HG02943 (cell line): Measurements from ENCODE around the gene MED29.

Source experiments
- ATAC-seq: cut with Tn5 transposase; IDR thresholded peaks from one replicate; pipeline ENCODE4 v1.9.1; 2021; ENCODE audit warnings: mild to moderate bottlenecking, low read depth, moderate library complexity; ENCODE audit not compliant: unreplicated experiment

Gene MED29

GRCh38 chr19:39390751-39391437 is at the start of gene MED29, which contains the start of gene PAF1:
Gene MED29, plus strand, starts transcription at chr19:39391378. Its CDS starts 45 bp downstream, at chr19:39391423.
Gene PAF1, minus strand, starts transcription at chr19:39391106. Its CDS starts 242 bp downstream, at chr19:39390864.
- ATAC-seq: peak; percentile 88

DNA sequence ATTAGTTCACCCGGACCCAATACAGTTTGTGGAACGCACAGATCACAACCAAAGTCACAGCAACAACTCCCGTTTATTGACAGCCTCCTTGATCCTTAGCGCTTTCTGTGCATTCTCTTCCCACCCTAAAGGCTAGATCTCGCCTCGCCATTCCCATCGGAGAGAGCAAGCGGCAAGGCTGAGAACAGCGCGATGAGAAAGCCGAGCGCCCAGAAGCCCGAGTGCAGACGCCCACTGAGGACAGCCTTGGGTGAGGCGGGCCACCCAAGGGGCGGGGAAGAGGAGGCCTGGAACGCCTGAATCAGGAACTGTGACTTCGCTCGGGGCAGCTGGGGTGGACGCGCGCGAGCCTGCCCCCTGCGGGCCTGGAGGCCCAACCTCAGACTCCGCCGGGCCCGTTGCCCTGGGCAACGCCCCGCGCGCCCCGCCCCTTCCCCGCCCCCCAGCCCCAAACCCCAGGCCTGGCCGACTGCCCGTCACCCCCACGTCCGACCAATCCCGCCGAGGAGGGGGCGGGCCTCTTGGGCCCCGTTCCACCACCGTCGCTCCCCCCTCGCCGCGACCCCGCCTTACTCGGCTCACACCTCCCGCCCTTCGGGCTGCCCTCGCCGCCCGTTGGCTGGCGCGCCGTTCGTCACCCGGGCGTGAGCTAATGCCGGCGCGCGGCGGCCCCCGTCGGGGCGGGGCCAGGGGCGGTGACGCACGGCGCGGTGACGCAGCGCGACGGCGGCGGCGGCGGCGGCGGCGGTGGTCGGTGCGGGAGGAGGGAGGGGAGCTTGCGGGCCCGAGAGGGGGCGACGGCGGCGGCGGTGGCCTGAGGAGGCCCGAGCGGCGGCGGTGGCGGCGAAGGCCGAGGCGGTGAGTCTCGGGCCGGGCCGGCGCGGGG is 49.2 kb upstream of the MED29 start, which contains the start of gene SAMD4B:
SAMD4B (plus strand) TSS at position 703 of the 886 bp plus-strand sequence. CDS start 14,473 bp downstream, outside the sequence.
- ATAC-seq: peak; percentile 90

- no peak for ATAC-seq
Observed at GRCh38 chr19:39342647-39343305, 48.4 kb upstream of the MED29 start.

DNA sequence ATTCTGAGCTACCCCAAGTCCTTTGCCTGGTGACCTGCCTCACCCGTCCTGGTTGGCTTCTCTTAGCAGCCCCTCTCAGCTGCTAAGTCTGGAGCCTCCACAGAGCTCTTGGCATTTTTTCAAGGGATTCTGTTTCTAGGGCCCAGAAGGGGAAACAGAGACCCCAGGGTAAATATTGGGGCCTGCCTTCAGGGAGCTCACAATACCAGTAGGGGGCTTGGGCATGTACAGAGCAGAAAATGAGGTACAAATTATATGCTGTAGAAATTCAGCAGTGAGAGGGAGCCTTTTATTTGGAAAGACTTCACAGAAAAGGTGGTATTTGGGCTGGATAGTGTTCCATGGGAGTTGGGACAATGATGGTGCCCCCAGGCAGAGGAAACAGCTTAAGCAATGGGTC is 45.2 kb upstream of the MED29 start:
- ATAC-seq: no peak

GRCh38 chr19:39347332-39348164 is 43.6 kb upstream of the MED29 start:
- ATAC-seq: no peak

DNA sequence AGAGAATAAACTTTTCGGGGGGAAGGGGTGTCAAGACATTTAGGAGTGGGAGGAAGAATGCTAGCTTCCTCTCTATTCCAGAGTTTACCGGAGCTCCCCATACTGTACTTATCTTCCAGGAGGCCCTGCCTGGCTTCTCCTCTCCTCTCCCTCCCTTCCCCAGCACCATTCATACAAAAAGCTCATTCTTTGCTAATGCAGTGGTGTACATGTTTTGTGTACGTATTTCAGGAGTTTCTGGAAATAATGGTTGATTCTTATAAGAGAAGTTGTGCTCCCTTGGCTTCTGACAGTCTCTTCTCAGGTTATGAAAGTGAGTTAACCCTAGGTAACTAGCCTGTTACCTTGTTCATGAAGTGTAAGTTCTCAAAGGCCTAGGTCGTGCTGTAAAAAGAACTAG is 41.9 kb upstream of the MED29 start:
- no peak for ATAC-seq

- ATAC-seq: no peak
Observed at GRCh38 chr19:39350156-39350555, 41.0 kb upstream of the MED29 start.

- ATAC-seq: no peak
Observed at GRCh38 chr19:39351537-39352064, 39.6 kb upstream of the MED29 start.

- ATAC-seq: no peak
Observed at GRCh38 chr19:39352381-39353255, 38.6 kb upstream of the MED29 start.

DNA sequence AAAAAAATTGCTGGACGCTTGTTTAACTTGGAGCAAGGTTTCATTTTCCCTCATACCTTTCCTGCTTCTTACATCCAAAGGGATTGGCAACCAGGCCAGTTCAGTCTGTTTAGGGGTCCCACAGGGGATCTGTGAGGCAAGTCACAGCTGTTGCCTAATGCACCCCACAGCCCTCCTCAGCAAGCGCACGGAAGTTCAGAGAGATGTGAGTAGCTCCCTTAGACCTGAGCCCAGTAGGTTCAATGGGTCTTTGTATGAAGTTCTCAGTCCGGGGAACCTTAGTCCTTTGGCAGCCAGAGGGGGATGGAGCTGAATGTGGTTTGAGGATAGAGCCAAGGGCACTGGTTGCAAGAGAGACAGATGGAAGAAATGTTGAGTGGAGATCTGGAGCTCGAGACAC is 35.9 kb upstream of the MED29 start:
- no peak for ATAC-seq

DNA sequence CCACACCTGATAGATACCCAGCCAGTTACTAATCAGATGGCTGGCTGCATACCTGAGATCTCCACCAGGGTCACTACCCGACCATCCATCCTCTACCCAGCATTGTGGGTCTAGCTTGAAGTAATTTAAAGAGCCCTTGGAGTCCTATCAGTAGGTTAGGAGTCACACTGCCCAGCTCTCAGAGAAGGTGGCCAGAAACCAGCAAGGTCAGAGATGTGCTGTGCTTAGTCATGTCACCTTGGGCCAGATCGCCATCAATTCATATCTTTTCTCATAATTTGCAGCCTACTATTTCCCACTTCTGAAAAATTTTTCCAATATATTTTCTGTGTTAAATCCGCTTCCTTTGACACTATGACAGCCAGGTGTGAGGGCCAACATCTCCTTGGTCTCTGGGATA is 35.1 kb upstream of the MED29 start:
- ATAC-seq: no peak

DNA sequence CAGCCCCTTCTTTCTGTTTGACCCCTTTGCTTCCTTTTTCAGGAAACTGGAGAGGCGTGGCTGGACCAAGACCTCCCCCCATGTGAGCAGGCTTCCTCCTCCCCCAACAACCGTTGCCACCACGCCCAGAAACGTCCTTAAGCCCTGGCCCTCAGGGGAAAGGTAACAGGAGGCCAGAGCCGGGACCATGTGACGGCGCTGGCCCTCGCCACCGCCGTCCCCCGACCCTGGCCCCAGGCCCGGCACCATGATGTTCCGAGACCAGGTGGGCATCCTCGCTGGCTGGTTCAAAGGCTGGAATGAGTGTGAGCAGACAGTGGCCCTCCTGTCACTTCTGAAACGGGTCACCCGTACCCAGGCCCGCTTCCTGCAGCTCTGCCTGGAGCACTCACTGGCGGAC is 34.5 kb upstream of the MED29 start:
- ATAC-seq: no peak

DNA sequence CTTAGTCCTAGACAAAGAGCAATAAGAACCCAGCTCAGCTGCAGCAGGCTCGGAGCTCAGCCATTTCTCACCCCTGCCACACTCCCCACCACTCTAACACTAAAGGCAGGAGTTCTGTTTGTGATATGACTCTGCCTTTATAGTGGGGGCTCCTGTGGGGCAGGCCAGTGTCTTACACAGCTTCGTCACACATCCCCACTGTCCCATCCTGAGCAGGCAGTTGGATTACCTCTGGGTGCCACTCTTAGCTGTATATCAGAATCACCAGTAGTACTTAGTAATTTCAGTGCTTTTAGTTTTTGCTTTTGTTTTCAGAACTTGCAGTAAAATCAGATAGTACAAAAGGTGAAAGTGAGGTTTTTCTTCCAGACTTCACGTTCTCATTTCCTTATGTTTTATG is 32.2 kb upstream of the MED29 start:
- no peak for ATAC-seq

GRCh38 chr19:39360599-39360998 is 30.6 kb upstream of the MED29 start:
- ATAC-seq: no peak

- no peak for ATAC-seq
Observed at GRCh38 chr19:39362682-39363657, 28.2 kb upstream of the MED29 start.

GRCh38 chr19:39363901-39364457 is 27.2 kb upstream of the MED29 start:
- ATAC-seq: no peak

DNA sequence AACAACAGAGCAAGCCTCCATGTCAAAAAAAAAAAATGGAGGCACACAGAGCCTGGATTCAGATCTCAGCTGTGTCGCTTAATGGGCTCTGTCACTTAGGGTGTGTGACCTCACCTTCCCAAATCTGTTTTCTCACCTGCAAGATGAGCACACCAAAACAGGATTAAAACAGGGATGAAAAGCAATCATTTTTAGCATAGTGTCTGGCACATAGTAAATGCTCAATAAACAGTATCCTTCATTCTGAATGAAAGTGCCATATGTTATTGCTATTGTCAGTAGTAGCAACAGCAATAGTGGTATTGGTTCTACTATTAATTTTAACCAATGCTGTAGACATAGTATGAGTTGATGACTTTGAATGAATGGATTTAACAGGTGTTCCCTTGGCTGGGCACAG is 25.6 kb upstream of the MED29 start:
- no peak for ATAC-seq
